Activated gamma-delta T cell (primary cell): ENCODE measurements around the gene CTNNA3.

Experiments used
- DNase-seq: peaks from one replicate; lab custom pipeline; 2025; lab: John Stamatoyannopoulos, UW

The CTNNA3 gene

GRCh38 chr10:66534866-66535265 lies 1161.1 kb downstream of the CTNNA3 start:
- DNase-seq = no peak

- no peak for DNase-seq
Observed at GRCh38 chr10:66521506-66521905, 1174.5 kb downstream of the CTNNA3 start.

GRCh38 chr10:66519616-66520015 lies 1176.4 kb downstream of the CTNNA3 start:
- no peak for DNase-seq

GRCh38 chr10:66514666-66515065 lies 1181.3 kb downstream of the CTNNA3 start:
- no peak for DNase-seq

- DNase-seq = no peak
Observed at GRCh38 chr10:66513504-66513903, 1182.5 kb downstream of the CTNNA3 start.

- no peak for DNase-seq
Observed at GRCh38 chr10:66505003-66505657, 1190.9 kb downstream of the CTNNA3 start.

GRCh38 chr10:66501356-66501755 lies 1194.6 kb downstream of the CTNNA3 start:
- DNase-seq = no peak

GRCh38 chr10:66483966-66484365 lies 1212.0 kb downstream of the CTNNA3 start:
- DNase-seq = no peak

GRCh38 chr10:66472156-66472555 lies 1223.8 kb downstream of the CTNNA3 start:
- DNase-seq = no peak

- DNase-seq = no peak
Observed at GRCh38 chr10:66467042-66467441, 1229.0 kb downstream of the CTNNA3 start.

GRCh38 chr10:66466622-66467021 lies 1229.4 kb downstream of the CTNNA3 start:
- no peak for DNase-seq

GRCh38 chr10:66463611-66464010 lies 1232.4 kb downstream of the CTNNA3 start:
- DNase-seq = no peak

- no peak for DNase-seq
Observed at GRCh38 chr10:66457629-66458028, 1238.4 kb downstream of the CTNNA3 start.

GRCh38 chr10:66455304-66455703 lies 1240.7 kb downstream of the CTNNA3 start:
- no peak for DNase-seq

GRCh38 chr10:66440568-66440967 lies 1255.4 kb downstream of the CTNNA3 start:
- no peak for DNase-seq

- no peak for DNase-seq
Observed at GRCh38 chr10:66414943-66415342, 1281.1 kb downstream of the CTNNA3 start.

- no peak for DNase-seq
Observed at GRCh38 chr10:66405566-66405965, 1290.4 kb downstream of the CTNNA3 start.

- no peak for DNase-seq
Observed at GRCh38 chr10:66398669-66399068, 1297.3 kb downstream of the CTNNA3 start.

GRCh38 chr10:66394342-66395063 lies 1301.5 kb downstream of the CTNNA3 start:
- DNase-seq = no peak

- no peak for DNase-seq
Observed at GRCh38 chr10:66390926-66391325, 1305.1 kb downstream of the CTNNA3 start.

GRCh38 chr10:66381045-66381444 lies 1315.0 kb downstream of the CTNNA3 start:
- DNase-seq = no peak

GRCh38 chr10:66378117-66378876 lies 1317.7 kb downstream of the CTNNA3 start:
- no peak for DNase-seq

- DNase-seq = no peak
Observed at GRCh38 chr10:66368146-66368545, 1327.8 kb downstream of the CTNNA3 start.
